ENCODE data around the gene PDCD10. TPM values are rescaled to one million over a fixed set of nuclear protein-coding genes. Genes with fewer than 3 reads are reported as not detected.

PDCD10 gene
- polyA plus RNA-seq (2013, experiment 1 of 2) = 79.4 TPM
- polyA plus RNA-seq (2013, experiment 2 of 2) = 84.7 TPM

- H2BK120ac ChIP-seq (ENCODE audit: low read depth, low read length) = peak within 1 kb of the TSS; percentile 61
- H2AFZ ChIP-seq (ENCODE audit: low read depth, low read length) = peak within 1 kb of the TSS; percentile 94
- H3K23ac ChIP-seq (ENCODE audit: low read length in 2 of 2) = peak within 1 kb of the TSS in 1 of 2 experiments; percentile 83
- H2BK5ac ChIP-seq (ENCODE audit: low read depth, low read length, poor library complexity, severe bottlenecking) = peak within 1 kb of the TSS; percentile 85
- peak within 1 kb of the TSS in 1 of 2 experiments; percentile 97 for H3K14ac ChIP-seq (ENCODE audit: low read length in 2 of 2)
- peak; percentile 99 for DNase-seq
- H3K4me3 ChIP-seq (ENCODE audit: insufficient read depth in 1 of 2, low read depth in 1 of 2, low read length in 2 of 2) = peak within 1 kb of the TSS; percentile 93 to 97
- H3K27me3 ChIP-seq (ENCODE audit: control insufficient read depth in 1 of 2, insufficient read depth in 1 of 2, low read length in 2 of 2) = no peaks in the 10 kb centered on the region
- H2AK5ac ChIP-seq (ENCODE audit: low read length, severe bottlenecking) = peak within 1 kb of the TSS; percentile 37
- H3K4ac ChIP-seq (ENCODE audit: low read depth in 1 of 2, low read length in 2 of 2) = peak within 1 kb of the TSS; percentile 39 to 93
- no peaks in the 10 kb centered on the region for H3K36me3 ChIP-seq (ENCODE audit: control insufficient read depth in 1 of 2, insufficient read depth in 2 of 2, low read depth in 1 of 2, low read length in 2 of 2)
- H3K4me1 ChIP-seq (ENCODE audit: control insufficient read depth, insufficient read depth, low read depth, low read length) = no peaks in the 10 kb centered on the region
- H4K91ac ChIP-seq (ENCODE audit: low read length) = peak within 1 kb of the TSS; percentile 93
- H4K8ac ChIP-seq (ENCODE audit: low read length) = peak within 1 kb of the TSS; percentile 88
- H3K9ac ChIP-seq (ENCODE audit: low read length) = peak within 1 kb of the TSS; percentile 96
- H3K18ac ChIP-seq (ENCODE audit: low read depth in 1 of 2, low read length in 2 of 2) = peak within 1 kb of the TSS; percentile 88 to 97
- H3K79me1 ChIP-seq (replicated peaks; ENCODE audit: low read length, poor library complexity, severe bottlenecking) = peaks cover 5% of the 10 kb centered on the region
- H3K9me3 ChIP-seq (ENCODE audit: control insufficient read depth, low read length) = no peaks in the 10 kb centered on the region
- WGBS = under 1% methylated on average over 49 of the region's 49 CpGs
- H2BK12ac ChIP-seq (ENCODE audit: low read length in 2 of 2) = peak within 1 kb of the TSS in 1 of 2 experiments; percentile 90
- peak within 1 kb of the TSS; percentile 94 for H3K27ac ChIP-seq (ENCODE audit: low read length, poor library complexity, severe bottlenecking)
- H3K4me2 ChIP-seq (ENCODE audit: low read length, poor library complexity, severe bottlenecking) = peak within 1 kb of the TSS; percentile 96
- H2BK15ac ChIP-seq (ENCODE audit: low read depth, poor library complexity, severe bottlenecking) = peak within 1 kb of the TSS; percentile 63
Observed at GRCh38 chr3:167734498-167735232, at the start of gene PDCD10. Gene PDCD10 (minus strand): TSS chr3:167734892. CDS start chr3:167720157, 14,735 bp downstream.

- DNase-seq = no peak
- Histone ChIP-seq H2BK5ac (ENCODE audit: low read depth, low read length, poor library complexity, severe bottlenecking) (peak overlapping the region; percentile 36), H2BK15ac (ENCODE audit: low read depth, poor library complexity, severe bottlenecking) (no peak overlapping the region), H3K4me2 (ENCODE audit: low read length, poor library complexity, severe bottlenecking) (no peak overlapping the region), H3K18ac (ENCODE audit: low read depth in 1 of 2, low read length in 2 of 2) (no peak overlapping the region), H3K14ac (ENCODE audit: low read length in 2 of 2) (no peak overlapping the region), H3K4me1 (ENCODE audit: control insufficient read depth, insufficient read depth, low read depth, low read length) (no peaks in the 10 kb centered on the region), H2BK12ac (ENCODE audit: low read length in 2 of 2) (no peak overlapping the region), H2BK120ac (ENCODE audit: low read depth, low read length) (no peak overlapping the region), H4K91ac (ENCODE audit: low read length) (no peak overlapping the region), H3K4me3 (ENCODE audit: insufficient read depth in 1 of 2, low read depth in 1 of 2, low read length in 2 of 2) (no peak overlapping the region), H3K4ac (ENCODE audit: low read depth in 1 of 2, low read length in 2 of 2) (no peak overlapping the region), H2AFZ (ENCODE audit: low read depth, low read length) (no peak overlapping the region), H3K27me3 (ENCODE audit: control insufficient read depth in 1 of 2, insufficient read depth in 1 of 2, low read length in 2 of 2) (no peaks in the 10 kb centered on the region), H3K36me3 (ENCODE audit: control insufficient read depth in 1 of 2, insufficient read depth in 2 of 2, low read depth in 1 of 2, low read length in 2 of 2) (no peaks in the 10 kb centered on the region), H2AK5ac (ENCODE audit: low read length, severe bottlenecking) (no peak overlapping the region), H3K9ac (ENCODE audit: low read length) (no peak overlapping the region), H3K79me1 (replicated peaks; ENCODE audit: low read length, poor library complexity, severe bottlenecking) (no peaks in the 10 kb centered on the region), H3K9me3 (ENCODE audit: control insufficient read depth, low read length) (no peaks in the 10 kb centered on the region), H3K27ac (ENCODE audit: low read length, poor library complexity, severe bottlenecking) (no peak overlapping the region), H4K8ac (ENCODE audit: low read length) (no peak overlapping the region), H3K23ac (ENCODE audit: low read length in 2 of 2) (no peak overlapping the region)
- 61% methylated on average over 1 of the region's 1 CpG for WGBS
Observed at GRCh38 chr3:167783781-167784180, 49.1 kb upstream of the PDCD10 start.

GRCh38 chr3:167780214-167780883 is 45.7 kb upstream of the PDCD10 start:
- Histone ChIP-seq H3K27ac (ENCODE audit: low read length, poor library complexity, severe bottlenecking) (no peak overlapping the region), H2AFZ (ENCODE audit: low read depth, low read length) (no peak overlapping the region), H3K18ac (ENCODE audit: low read depth in 1 of 2, low read length in 2 of 2) (no peak overlapping the region), H3K23ac (ENCODE audit: low read length in 2 of 2) (no peak overlapping the region), H4K8ac (ENCODE audit: low read length) (no peak overlapping the region), H3K9ac (ENCODE audit: low read length) (no peak overlapping the region), H2BK5ac (ENCODE audit: low read depth, low read length, poor library complexity, severe bottlenecking) (no peak overlapping the region), H4K91ac (ENCODE audit: low read length) (no peak overlapping the region), H2BK15ac (ENCODE audit: low read depth, poor library complexity, severe bottlenecking) (no peak overlapping the region), H3K4me3 (ENCODE audit: insufficient read depth in 1 of 2, low read depth in 1 of 2, low read length in 2 of 2) (no peak overlapping the region), H3K36me3 (ENCODE audit: control insufficient read depth in 1 of 2, insufficient read depth in 2 of 2, low read depth in 1 of 2, low read length in 2 of 2) (no peaks in the 10 kb centered on the region), H3K4me2 (ENCODE audit: low read length, poor library complexity, severe bottlenecking) (no peak overlapping the region), H3K4ac (ENCODE audit: low read depth in 1 of 2, low read length in 2 of 2) (no peak overlapping the region), H3K79me1 (replicated peaks; ENCODE audit: low read length, poor library complexity, severe bottlenecking) (no peaks in the 10 kb centered on the region), H3K9me3 (ENCODE audit: control insufficient read depth, low read length) (peaks cover 12% of the 10 kb centered on the region), H3K14ac (ENCODE audit: low read length in 2 of 2) (no peak overlapping the region), H2AK5ac (ENCODE audit: low read length, severe bottlenecking) (no peak overlapping the region), H2BK12ac (ENCODE audit: low read length in 2 of 2) (no peak overlapping the region), H2BK120ac (ENCODE audit: low read depth, low read length) (no peak overlapping the region), H3K4me1 (ENCODE audit: control insufficient read depth, insufficient read depth, low read depth, low read length) (no peaks in the 10 kb centered on the region), H3K27me3 (ENCODE audit: control insufficient read depth in 1 of 2, insufficient read depth in 1 of 2, low read length in 2 of 2) (no peaks in the 10 kb centered on the region)
- DNase-seq = no peak
- 79% methylated on average over 1 of the region's 2 CpGs for WGBS

GRCh38 chr3:167777356-167777755 is 42.7 kb upstream of the PDCD10 start:
- Histone ChIP-seq H3K4me3 (ENCODE audit: insufficient read depth in 1 of 2, low read depth in 1 of 2, low read length in 2 of 2) (no peak overlapping the region), H3K27ac (ENCODE audit: low read length, poor library complexity, severe bottlenecking) (no peak overlapping the region), H3K9ac (ENCODE audit: low read length) (no peak overlapping the region), H3K4me2 (ENCODE audit: low read length, poor library complexity, severe bottlenecking) (no peak overlapping the region), H3K4ac (ENCODE audit: low read depth in 1 of 2, low read length in 2 of 2) (no peak overlapping the region), H2AK5ac (ENCODE audit: low read length, severe bottlenecking) (no peak overlapping the region), H3K36me3 (ENCODE audit: control insufficient read depth in 1 of 2, insufficient read depth in 2 of 2, low read depth in 1 of 2, low read length in 2 of 2) (no peaks in the 10 kb centered on the region), H3K14ac (ENCODE audit: low read length in 2 of 2) (no peak overlapping the region), H3K9me3 (ENCODE audit: control insufficient read depth, low read length) (peaks cover 12% of the 10 kb centered on the region), H3K4me1 (ENCODE audit: control insufficient read depth, insufficient read depth, low read depth, low read length) (no peaks in the 10 kb centered on the region), H3K18ac (ENCODE audit: low read depth in 1 of 2, low read length in 2 of 2) (no peak overlapping the region), H3K27me3 (ENCODE audit: control insufficient read depth in 1 of 2, insufficient read depth in 1 of 2, low read length in 2 of 2) (no peaks in the 10 kb centered on the region), H4K8ac (ENCODE audit: low read length) (no peak overlapping the region), H4K91ac (ENCODE audit: low read length) (no peak overlapping the region), H2BK5ac (ENCODE audit: low read depth, low read length, poor library complexity, severe bottlenecking) (no peak overlapping the region), H2BK15ac (ENCODE audit: low read depth, poor library complexity, severe bottlenecking) (no peak overlapping the region), H2BK12ac (ENCODE audit: low read length in 2 of 2) (no peak overlapping the region), H3K23ac (ENCODE audit: low read length in 2 of 2) (no peak overlapping the region), H2BK120ac (ENCODE audit: low read depth, low read length) (no peak overlapping the region), H2AFZ (ENCODE audit: low read depth, low read length) (no peak overlapping the region), H3K79me1 (replicated peaks; ENCODE audit: low read length, poor library complexity, severe bottlenecking) (no peaks in the 10 kb centered on the region)
- 61% methylated on average over 1 of the region's 1 CpG for WGBS
- no peak for DNase-seq
